Activated CD4-positive, CD25-positive, alpha-beta regulatory T cell treated with anti-CD3 and anti-CD28 coated beads, Interleukin-2, amount 50 U/mL, for 16 hours (primary cell): ENCODE data around the gene DHRS13.
A peak's percentile ranks its signal among the peaks of the same experiment; 100 is the strongest.

Experiments used
- DNase-seq: peaks from one replicate; pipeline ENCODE4 v3.0.0-alpha.2; 2020; ENCODE audit warnings: low read depth, low spot score

Gene DHRS13

GRCh38 chr17:28858801-28859355, 44.0 kb downstream of the DHRS13 start:
- DNase-seq = no peak

GRCh38 chr17:28857905-28858800, 44.7 kb downstream of the DHRS13 start:
- DNase-seq = no peak

- no peak for DNase-seq
These were observed 46.8 kb downstream of the DHRS13 start for GRCh38 chr17:28856028-28856574.

- DNase-seq = no peak
These were observed 47.6 kb downstream of the DHRS13 start for GRCh38 chr17:28855336-28855679.

- DNase-seq = peak; percentile 71
These were observed 48.2 kb downstream of the DHRS13 start, which contains the start of gene ERAL1 for GRCh38 chr17:28854457-28855335. ERAL1 (plus strand) TSS chr17:28855016; CDS start chr17:28855035, 19 bp downstream.

- no peak for DNase-seq
These were observed 49.6 kb downstream of the DHRS13 start for GRCh38 chr17:28853295-28853694.

GRCh38 chr17:28849281-28849680, 53.6 kb downstream of the DHRS13 start:
- no peak for DNase-seq

GRCh38 chr17:28848667-28849066, 54.2 kb downstream of the DHRS13 start:
- DNase-seq = peak; percentile 16
